ENCODE data around the gene SLC9A8. TPM values are rescaled to one million over a fixed set of nuclear protein-coding genes. Genes with fewer than 3 reads are reported as not detected.

Gene SLC9A8
- total RNA-seq, 1 experiment from 2014 or later: 7.5 TPM

DNA sequence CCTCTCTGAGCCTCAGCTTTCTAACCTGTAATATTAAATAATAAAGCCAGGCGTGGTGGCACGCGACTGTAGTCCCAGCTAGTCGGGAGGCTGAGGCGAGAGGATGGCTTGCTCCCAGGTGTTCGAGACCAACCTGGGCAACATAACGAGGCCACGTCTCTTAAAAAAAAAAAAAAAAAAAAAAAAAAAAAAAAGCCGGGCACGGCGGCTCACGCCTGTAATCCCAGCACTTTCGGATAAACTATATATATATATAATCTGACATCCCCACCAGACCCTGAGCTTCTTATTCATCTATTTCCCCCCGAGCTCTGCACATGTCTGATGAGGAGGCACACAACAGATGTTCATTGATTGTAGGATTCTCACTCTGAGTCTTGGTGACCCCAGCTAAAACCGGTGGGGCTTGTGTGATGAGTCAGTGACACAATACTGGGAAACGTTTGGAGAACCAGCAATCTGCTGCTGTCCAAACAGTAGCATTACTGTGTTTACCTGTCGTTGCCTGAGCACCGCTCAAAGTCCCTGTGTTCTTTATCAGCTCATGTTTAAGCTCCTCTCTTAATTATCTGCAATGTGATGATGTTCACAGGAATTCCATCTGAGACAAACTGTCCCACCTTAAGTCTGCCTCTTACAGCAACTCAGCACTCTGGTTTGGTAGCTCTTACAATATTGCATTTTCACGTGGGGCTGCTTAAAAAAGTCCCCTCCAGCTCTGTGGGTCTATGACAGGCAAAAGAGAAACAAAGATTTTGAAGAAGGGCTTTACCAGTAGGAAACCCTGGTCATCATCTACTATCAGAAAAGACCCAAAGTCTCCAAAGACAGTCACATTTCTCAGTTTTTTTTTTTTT is 103.7 kb downstream of the SLC9A8 start:
- H3K4me1 ChIP-seq (ENCODE audit: insufficient read depth, low read length): peaks cover 2% of the 10 kb centered on the region; the same call in 1 of the 2 replicates
- H2BK5ac ChIP-seq (ENCODE audit: insufficient read length, low read length): no peak overlapping the region
- no CpG with 5 or more reads among the region's 19 CpGs for WGBS (ENCODE audit: extremely low coverage, insufficient read length, low lambda C conversion rate)
- no peak overlapping the region for H4K91ac ChIP-seq (ENCODE audit: insufficient read length, low read depth, low read length)
- H3K23ac ChIP-seq (ENCODE audit: insufficient read length, low read depth, low read length): no peak overlapping the region
- H3K79me2 ChIP-seq (ENCODE audit: insufficient read depth, low read length): peaks cover 15% of the 10 kb centered on the region; the same call in 1 of the 2 replicates
- peaks cover 10% of the 10 kb centered on the region for H3K27me3 Mint-ChIP-seq (ENCODE audit: low read depth)
- H3K9me3 ChIP-seq (ENCODE audit: control insufficient read depth, low read depth, low read length): no peaks in the 10 kb centered on the region
- H2AFZ ChIP-seq (ENCODE audit: low read length): no peak overlapping the region
- H4K20me1 ChIP-seq (ENCODE audit: control insufficient read depth, insufficient read depth, insufficient read length): no peaks in the 10 kb centered on the region
- no peak overlapping the region for H3K18ac ChIP-seq (ENCODE audit: insufficient read length, low read depth, low read length)
- DNase-seq: no peak
- peak overlapping the region; percentile 99 for H3K9ac ChIP-seq (ENCODE audit: extremely low read depth, insufficient read length, low read length)
- peaks cover 9% of the 10 kb centered on the region for H3K79me1 ChIP-seq (ENCODE audit: insufficient read depth, low read depth, low read length, poor library complexity, severe bottlenecking)
- no peak overlapping the region for H2BK20ac ChIP-seq (ENCODE audit: low read depth, low read length, poor library complexity, severe bottlenecking)
- no peak overlapping the region for H4K8ac ChIP-seq (replicated peaks; ENCODE audit: insufficient read length, low read depth, low read length)
- H3K4me1 Mint-ChIP-seq: peaks cover 16 to 20% of the 10 kb centered on the region in 2 experiments
- H3K27ac Mint-ChIP-seq: peak overlapping the region in 2 of 3 experiments; percentile 93 to 100; a peak in 5 of 7 replicates
- H2BK120ac ChIP-seq (ENCODE audit: low read depth, low read length, poor library complexity, severe bottlenecking): no peak overlapping the region
- no peak overlapping the region for H2BK15ac ChIP-seq (ENCODE audit: low read depth, low read length)
- peaks cover 10% of the 10 kb centered on the region for H3K23me2 ChIP-seq (ENCODE audit: insufficient read length, low read depth, low read length, poor library complexity, severe bottlenecking)
- no peaks in the 10 kb centered on the region; a peak in 1 of 5 replicates for H3K9me3 Mint-ChIP-seq
- H3K27ac ChIP-seq (ENCODE audit: insufficient read length, low read depth, low read length): no peak overlapping the region
- no peak for TF ChIP-seq CTCF (conservative IDR thresholded peaks at IDR 0.05)
- H3K4ac ChIP-seq (ENCODE audit: low read depth, low read length): no peak overlapping the region
- H3T11ph ChIP-seq (ENCODE audit: low read length): no peak overlapping the region
- no peaks in the 10 kb centered on the region for H3K27me3 ChIP-seq (ENCODE audit: insufficient read depth, low read length)
- H3K4me2 ChIP-seq (ENCODE audit: insufficient read depth, insufficient read length, low read length): peak overlapping the region; percentile 90
- peak overlapping the region; percentile 97 to 99 for H3K4me3 Mint-ChIP-seq
- no peak overlapping the region for H2BK12ac ChIP-seq (ENCODE audit: insufficient read length, low read depth, low read length)
- no peak overlapping the region for H2AK5ac ChIP-seq (ENCODE audit: insufficient read length, low read length)
- H3K14ac ChIP-seq (ENCODE audit: insufficient read depth, low read length): no peak overlapping the region
- H3K36me3 Mint-ChIP-seq (ENCODE audit: insufficient read depth in 1 of 3, low read depth in 3 of 3): no peaks in the 10 kb centered on the region; a peak in 1 of 7 replicates
- H4K5ac ChIP-seq (ENCODE audit: insufficient read length, low read depth, low read length): no peak overlapping the region
- H3K56ac ChIP-seq (ENCODE audit: insufficient read length, low read depth, low read length): no peak overlapping the region

All from H9 (cell line).